ENCODE measurements around the gene RTRAF. TPM values are rescaled to one million over a fixed set of nuclear protein-coding genes. Genes with fewer than 3 reads are reported as not detected.

The RTRAF gene
- total RNA-seq, 4 donors from 2014 or later = 15.7 to 48.3 (median 36.1) TPM

- H3K4me1 ChIP-seq = peaks cover 0 to 18% (median 0%) of the 10 kb centered on the region in 4 donors
- H3K4me3 ChIP-seq = no peak overlapping the region
- TF ChIP-seq CTCF (IDR thresholded peaks at IDR 0.05) = no peak
- DNase-seq = no peak
- no peaks in the 10 kb centered on the region for H3K36me3 ChIP-seq
- no peaks in the 10 kb centered on the region for H3K27me3 ChIP-seq
- H3K9me3 ChIP-seq = no peaks in the 10 kb centered on the region
- H3K27ac ChIP-seq = no peak overlapping the region
These were observed 65.8 kb downstream of the RTRAF start for GRCh38 chr14:52055167-52055566.

GRCh38 chr14:52058341-52058740 is 69.0 kb downstream of the RTRAF start:
- H3K27ac ChIP-seq = no peak overlapping the region
- H3K4me1 ChIP-seq = peaks cover 0 to 16% (median 0%) of the 10 kb centered on the region in 4 donors
- H3K27me3 ChIP-seq = no peaks in the 10 kb centered on the region
- no peak for DNase-seq
- TF ChIP-seq POLR2A (IDR thresholded peaks at IDR 0.05) (no peak), CTCF (IDR thresholded peaks at IDR 0.05) (no peak)
- H3K9me3 ChIP-seq = no peaks in the 10 kb centered on the region
- no peak overlapping the region for H3K4me3 ChIP-seq
- H3K36me3 ChIP-seq = no peaks in the 10 kb centered on the region

- Histone ChIP-seq H3K27ac (no peak overlapping the region), H3K27me3 (no peaks in the 10 kb centered on the region), H3K36me3 (no peaks in the 10 kb centered on the region), H3K4me3 (no peak overlapping the region), H3K9me3 (no peaks in the 10 kb centered on the region), H3K4me1 (peaks cover 0 to 9% (median 0%) of the 10 kb centered on the region in 4 donors)
- DNase-seq = no peak
- TF ChIP-seq POLR2A (IDR thresholded peaks at IDR 0.05) = no peak
- TF ChIP-seq CTCF (IDR thresholded peaks at IDR 0.05) = no peak
These were observed 70.3 kb downstream of the RTRAF start for GRCh38 chr14:52059649-52060048.

- Histone ChIP-seq H3K4me3 (no peak overlapping the region), H3K27ac (peak overlapping the region in 1 of 4 donors; percentile 1), H3K27me3 (no peaks in the 10 kb centered on the region), H3K9me3 (no peaks in the 10 kb centered on the region), H3K4me1 (peaks cover 0 to 9% (median 0%) of the 10 kb centered on the region in 4 donors), H3K36me3 (no peaks in the 10 kb centered on the region)
- no peak for DNase-seq
- TF ChIP-seq POLR2A (IDR thresholded peaks at IDR 0.05) = no peak
- no peak for TF ChIP-seq CTCF (IDR thresholded peaks at IDR 0.05)
These were observed 70.7 kb downstream of the RTRAF start for GRCh38 chr14:52060080-52060479.

Other genes starting within 250 kb of the RTRAF start
- gene GNG2, start 128.9 kb upstream of the RTRAF start, total RNA-seq = 10 to 100 TPM in 2 of 4 donors, 1 to 10 TPM in 2; 6.0 to 44.6 (median 9.7) TPM
- gene NID2, start 79.5 kb downstream of the RTRAF start, total RNA-seq = 10 to 100 TPM in 3 of 4 donors, 1 to 10 TPM in 1; 8.6 to 16.5 (median 11.5) TPM